GM10248 (cell line): ENCODE results near the gene CCDC57.

Source experiments
- CTCF ChIA-PET: fragments of 300-600 bp; sonication (Branson Sonifier 250); formaldehyde crosslinking; extraction: SDS; loops from one replicate; lab custom pipeline; 2021; ENCODE audit warnings: antibody characterized with exemption; lab: Yijun Ruan, JAX
- POLR2A ChIA-PET: fragments of 350-650 bp; sonication (Branson Sonifier 250); formaldehyde crosslinking; extraction: SDS; loops from one replicate; lab custom pipeline; 2020; ENCODE audit warnings: antibody characterized with exemption; lab: Yijun Ruan, JAX
- DNase-seq: peaks from one replicate; pipeline ENCODE4 v3.0.0; 2012; ENCODE audit errors: extremely low spot score
- CTCF ChIP-seq: IDR thresholded peaks from 2 replicates; pipeline ENCODE4 v1.5.1; 2012; ENCODE audit warnings: mild to moderate bottlenecking, low read depth; ENCODE audit errors: extremely low read depth, missing control alignments, control extremely low read depth

Gene CCDC57

GRCh38 chr17:82235056-82235774 is 22.6 kb upstream of the CCDC57 start:
- ChIA-PET POLR2A (interaction anchor here (0.6 kb wide), 1 partner anchor 608 kb away, joined by 3 read pairs; no protein-coding TSS in a partner anchor), CTCF (interaction anchor here (0.8 to 2.5 kb wide), 18 partner anchors 8 to 319 kb away, joined by 3 to 18 read pairs (median 4); partner anchors contain the start of gene CSNK1D)
- no peak for TF ChIP-seq CTCF
- no peak for DNase-seq

- ChIA-PET CTCF (interaction anchor here (0.9 to 2.5 kb wide), 5 partner anchors 21 to 320 kb away, joined by 3 to 9 read pairs (median 4); no protein-coding TSS in a partner anchor), POLR2A (no interaction called here)
- DNase-seq: no peak
- no peak for TF ChIP-seq CTCF
Measured at GRCh38 chr17:82234211-82235055, 21.8 kb upstream of the CCDC57 start.

- CTCF ChIA-PET: no interaction called here
- POLR2A ChIA-PET: interaction anchor here (0.6 to 0.7 kb wide), 3 partner anchors 9 to 202 kb away, joined by 3 to 5 read pairs (median 4); no protein-coding TSS in a partner anchor
- no peak for DNase-seq
- no peak for TF ChIP-seq CTCF
Measured at GRCh38 chr17:82232876-82233785, 20.5 kb upstream of the CCDC57 start.

- ChIA-PET CTCF (no interaction called here), POLR2A (interaction anchor here (0.6 to 0.7 kb wide), 3 partner anchors 10 to 202 kb away, joined by 3 to 5 read pairs (median 4); no protein-coding TSS in a partner anchor)
- no peak for TF ChIP-seq CTCF
- no peak for DNase-seq
Measured at GRCh38 chr17:82232322-82232820, 19.7 kb upstream of the CCDC57 start.

- CTCF ChIA-PET: interaction anchor here (0.7 kb wide), 1 partner anchor 10 kb away, joined by 3 read pairs; no protein-coding TSS in a partner anchor
- DNase-seq: no peak
Measured at GRCh38 chr17:82231562-82232321, 19.1 kb upstream of the CCDC57 start.

More at GRCh38 chr17:82231562-82232321, 19.1 kb upstream of the CCDC57 start:
- no peak for TF ChIP-seq CTCF
- POLR2A ChIA-PET: no interaction called here
